PC-9 (cell line): ENCODE measurements around the gene EFEMP2. TPM values are rescaled to one million over a fixed set of nuclear protein-coding genes. Genes with fewer than 3 reads are reported as not detected.

Experiments used
- BruUV-seq: library from RNA; stranded (reverse); fragments of 400-500 nt; replicated peaks from 2 replicates; lab custom pipeline; 2021; lab: Mats Ljungman, UMichigan
- CTCF ChIA-PET: fragments of 300-600 bp; sonication (Branson Sonifier 250); formaldehyde crosslinking; loops from one replicate; lab custom pipeline; 2022; ENCODE audit warnings: antibody characterized with exemption; lab: Charles Lee
- POLR2A ChIA-PET: fragments of 300-600 bp; sonication (Branson Sonifier 250); formaldehyde crosslinking; loops from one replicate; lab custom pipeline; 2022; ENCODE audit warnings: antibody characterized with exemption; ENCODE audit not compliant: unreplicated experiment; lab: Charles Lee
- DNase-seq, 2 experiments: peaks; one replicate each; pipeline versions ENCODE4 v3.0.0 to v3.0.0-alpha.2; 2015 to 2022; ENCODE audit warnings: mixed read lengths in 1 of 2
- H2AFZ ChIP-seq: fragments of 200-600 bp; sonication (generic); 2 replicates; pipeline ENCODE4 v1.8.1; 2017; ENCODE audit warnings: antibody characterized with exemption
- H3F3A ChIP-seq: fragments of 200-600 bp; sonication (generic); 2 replicates; pipeline ENCODE4 v1.8.1; 2017; ENCODE audit warnings: antibody characterized with exemption, mild to moderate bottlenecking, low read depth; ENCODE audit not compliant: insufficient read depth
- H3K27ac ChIP-seq: fragments of 200-600 bp; sonication (generic); 2 replicates; pipeline ENCODE4 v1.6.1; 2016; ENCODE audit warnings: mixed run types
- H3K27me3 ChIP-seq: fragments of 200-600 bp; sonication (generic); 2 replicates; pipeline ENCODE4 v1.6.1; 2016; ENCODE audit warnings: low read depth, mixed run types; ENCODE audit not compliant: insufficient read depth
- H3K36me3 ChIP-seq: fragments of 200-600 bp; sonication (generic); 2 replicates; pipeline ENCODE4 v1.6.1; 2016; ENCODE audit warnings: low read depth, mixed run types
- H3K4me1 ChIP-seq: fragments of 200-600 bp; sonication (generic); replicated peaks from 2 replicates; pipeline ENCODE4 v1.6.1; 2016; ENCODE audit warnings: mixed run types; ENCODE audit not compliant: insufficient read depth
- H3K4me2 ChIP-seq: fragments of 200-600 bp; sonication (generic); 2 replicates; pipeline ENCODE4 v1.6.1; 2017; ENCODE audit warnings: mixed run types
- H3K4me3 ChIP-seq: fragments of 200-600 bp; sonication (generic); 2 replicates; pipeline ENCODE4 v1.6.1; 2016; ENCODE audit warnings: mixed run types
- H3K79me2 ChIP-seq: fragments of 200-600 bp; sonication (generic); 2 replicates; pipeline ENCODE4 v1.6.1; 2017; ENCODE audit warnings: low read depth, mixed run types
- H3K9me2 ChIP-seq: fragments of 200-600 bp; sonication (generic); 2 replicates; pipeline ENCODE4 v1.8.1; 2017; ENCODE audit warnings: mild to moderate bottlenecking; ENCODE audit not compliant: insufficient read depth
- H3K9me3 ChIP-seq: fragments of 200-600 bp; sonication (generic); 2 replicates; pipeline ENCODE4 v1.8.1; 2016; ENCODE audit warnings: low read depth; ENCODE audit not compliant: insufficient read depth
- H4K20me1 ChIP-seq: fragments of 200-600 bp; sonication (generic); 2 replicates; pipeline ENCODE4 v1.8.1; 2017; ENCODE audit not compliant: insufficient read depth
- EZH2 ChIP-seq: fragments of 200-600 bp; sonication (generic); IDR thresholded peaks from 2 replicates; pipeline ENCODE4 v1.8.0; 2017; ENCODE audit warnings: antibody characterized with exemption, low read depth
- intact Hi-C: fragments of 100-400 bp; cut with micrococcal nuclease; formaldehyde crosslinking; loops from one replicate; pipeline ENCODE4 v1.10.0; 2022; ENCODE audit not compliant: unreplicated experiment
- total RNA-seq: library from RNA; stranded (reverse); gene quantifications from 2 replicates; pipeline ENCODE4 v1.2.3, GENCODE V29; 2021
- TF ChIP-seq, protein P1 (sequence below): fragments of 200-600 bp; sonication (generic); conservative IDR thresholded peaks from 2 replicates; pipeline ENCODE4 v1.6.1; 2017; ENCODE audit warnings: mixed run types, antibody characterized with exemption, mild to moderate bottlenecking, moderate library complexity

Gene EFEMP2
- total RNA-seq, 1 experiment from 2014 or later, result 18.1 TPM

DNA sequence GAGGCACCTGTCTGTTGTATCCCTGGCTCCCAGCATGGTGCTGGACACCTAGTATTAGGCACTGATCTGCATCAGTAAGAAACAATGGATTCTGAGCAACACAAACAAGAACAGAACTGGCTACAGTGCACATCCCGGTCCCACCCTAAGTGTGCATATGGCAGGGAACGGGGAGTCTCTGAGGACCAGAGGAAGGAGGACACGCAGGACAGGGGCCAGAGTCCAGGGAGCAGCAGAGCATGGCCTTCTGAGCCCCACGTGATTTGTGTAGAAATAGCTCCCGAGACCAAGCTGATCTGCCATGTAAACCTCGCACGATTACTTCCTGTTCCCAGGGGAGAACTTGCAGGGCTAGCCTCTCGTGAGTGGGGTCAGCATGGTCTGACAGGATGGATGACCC lies 51.5 kb downstream of the EFEMP2 start:
- BruUV-seq, result no TSS peak
- intact Hi-C loops, result no loop called here
- H2AFZ ChIP-seq, result no peak overlapping the region
- H3K4me1 ChIP-seq, result peaks cover 8% of the 10 kb centered on the region; the same call in 1 of the 2 replicates
- H3F3A ChIP-seq, result peaks cover 7% of the 10 kb centered on the region
- H3K27ac ChIP-seq, result no peak overlapping the region
- no peaks in the 10 kb centered on the region for H4K20me1 ChIP-seq
- POLR2A ChIA-PET, result no interaction called here
- no peak overlapping the region for H3K4me2 ChIP-seq
- no peak for TF ChIP-seq EZH2
- TF ChIP-seq, protein P1, sequence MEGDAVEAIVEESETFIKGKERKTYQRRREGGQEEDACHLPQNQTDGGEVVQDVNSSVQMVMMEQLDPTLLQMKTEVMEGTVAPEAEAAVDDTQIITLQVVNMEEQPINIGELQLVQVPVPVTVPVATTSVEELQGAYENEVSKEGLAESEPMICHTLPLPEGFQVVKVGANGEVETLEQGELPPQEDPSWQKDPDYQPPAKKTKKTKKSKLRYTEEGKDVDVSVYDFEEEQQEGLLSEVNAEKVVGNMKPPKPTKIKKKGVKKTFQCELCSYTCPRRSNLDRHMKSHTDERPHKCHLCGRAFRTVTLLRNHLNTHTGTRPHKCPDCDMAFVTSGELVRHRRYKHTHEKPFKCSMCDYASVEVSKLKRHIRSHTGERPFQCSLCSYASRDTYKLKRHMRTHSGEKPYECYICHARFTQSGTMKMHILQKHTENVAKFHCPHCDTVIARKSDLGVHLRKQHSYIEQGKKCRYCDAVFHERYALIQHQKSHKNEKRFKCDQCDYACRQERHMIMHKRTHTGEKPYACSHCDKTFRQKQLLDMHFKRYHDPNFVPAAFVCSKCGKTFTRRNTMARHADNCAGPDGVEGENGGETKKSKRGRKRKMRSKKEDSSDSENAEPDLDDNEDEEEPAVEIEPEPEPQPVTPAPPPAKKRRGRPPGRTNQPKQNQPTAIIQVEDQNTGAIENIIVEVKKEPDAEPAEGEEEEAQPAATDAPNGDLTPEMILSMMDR, result no peak
- no peaks in the 10 kb centered on the region for H3K9me3 ChIP-seq
- no peak overlapping the region for H3K4me3 ChIP-seq
- H3K27me3 ChIP-seq, result no peaks in the 10 kb centered on the region
- no peak for DNase-seq
- CTCF ChIA-PET, result no interaction called here
- no peaks in the 10 kb centered on the region for H3K9me2 ChIP-seq
- no peaks in the 10 kb centered on the region for H3K79me2 ChIP-seq
- no peaks in the 10 kb centered on the region for H3K36me3 ChIP-seq

DNA sequence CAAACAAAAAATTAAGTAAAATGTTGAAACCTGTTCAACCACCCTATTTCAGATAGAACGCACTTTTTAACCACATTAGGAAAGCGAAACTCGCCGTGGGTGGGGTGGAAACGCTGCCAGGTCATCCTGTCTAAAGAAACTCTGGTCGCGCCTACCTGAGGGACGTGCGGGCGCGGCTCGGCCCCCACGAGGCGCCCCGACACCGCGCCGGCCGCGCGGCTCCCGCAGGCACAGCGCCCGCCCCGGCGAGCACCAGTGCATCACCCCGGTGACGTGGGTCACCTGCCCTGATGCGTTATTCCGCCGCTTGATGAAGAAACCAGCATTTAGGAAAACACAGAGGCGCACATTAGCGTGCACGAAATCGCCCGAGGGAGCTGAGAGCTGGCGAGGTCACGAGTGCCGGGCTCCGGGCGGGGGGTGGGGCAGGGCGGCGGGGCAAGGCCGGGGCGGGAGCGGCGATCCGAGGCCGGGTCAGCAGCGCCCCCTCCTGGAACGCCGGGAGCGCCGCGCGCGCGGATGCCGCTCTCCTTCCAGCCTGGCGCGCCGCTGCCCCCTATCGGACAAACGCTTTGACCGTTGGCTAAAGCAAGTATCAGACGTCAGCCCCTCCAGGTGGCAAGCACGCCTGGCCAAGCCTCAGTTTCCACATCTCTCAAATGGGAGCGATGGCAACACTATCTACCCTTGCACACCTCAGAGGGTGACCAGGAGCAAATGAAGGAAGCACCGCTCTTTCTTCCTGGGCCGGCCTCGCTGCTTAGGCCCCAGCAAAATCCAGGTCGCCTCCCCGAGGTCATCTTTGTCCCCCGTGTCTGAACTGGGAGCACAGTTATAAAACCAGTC lies 54.5 kb downstream of the EFEMP2 start:
- Histone ChIP-seq H3K79me2 (no peaks in the 10 kb centered on the region), H3K9me2 (no peaks in the 10 kb centered on the region), H3K4me3 (peak overlapping the region; percentile 70), H4K20me1 (no peaks in the 10 kb centered on the region), H3K4me1 (peaks cover 8% of the 10 kb centered on the region; the same call in 1 of the 2 replicates), H3F3A (peaks cover 7% of the 10 kb centered on the region), H3K27me3 (no peaks in the 10 kb centered on the region), H3K27ac (peak overlapping the region; percentile 55), H3K4me2 (peak overlapping the region; percentile 83), H3K9me3 (no peaks in the 10 kb centered on the region), H3K36me3 (no peaks in the 10 kb centered on the region), H2AFZ (peak overlapping the region; percentile 84)
- TF ChIP-seq EZH2, result no peak
- TF ChIP-seq, protein P1, result peak; percentile 96
- intact Hi-C loops, result loop anchor here (1.0 to 5.0 kb wide), 5 partner anchors 38 to 181 kb away; partner anchors contain the start of genes AP5B1 and SIPA1
- POLR2A ChIA-PET, result interaction anchor here (0.6 to 0.7 kb wide), 4 partner anchors 40 to 154 kb away, joined by 3 to 10 read pairs (median 8); no protein-coding TSS in a partner anchor
- no TSS peak for BruUV-seq
- DNase-seq, result peak; percentile 71 to 95
- CTCF ChIA-PET, result interaction anchor here (1.6 to 2.7 kb wide), 2 partner anchors 39 to 106 kb away, joined by 10 to 16 read pairs; partner anchors contain the start of gene KAT5

DNA sequence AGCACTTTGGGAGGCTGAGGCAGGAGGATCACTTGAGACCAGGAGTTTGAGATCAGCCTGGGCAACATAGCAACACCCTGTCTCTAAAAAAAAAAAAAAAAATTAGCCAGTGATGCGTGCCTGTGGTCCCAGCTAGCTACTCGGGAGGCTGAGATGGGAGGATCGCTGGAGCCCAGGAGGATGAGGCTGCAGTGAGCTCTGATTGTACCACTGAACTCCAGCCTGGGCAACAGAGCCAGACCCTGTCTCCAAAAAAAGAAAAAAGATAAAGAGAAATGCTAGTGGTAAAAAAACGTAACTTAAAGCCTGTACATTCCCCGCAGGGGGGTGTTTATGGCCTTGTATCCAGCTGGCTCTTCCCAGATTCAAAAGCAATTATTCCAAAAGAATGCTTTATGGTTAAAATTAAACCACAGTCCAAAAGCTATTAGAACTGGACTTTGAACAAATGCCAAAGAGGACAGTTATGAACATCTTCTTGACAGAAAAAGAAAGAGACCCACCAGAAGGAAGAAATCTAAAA lies 55.2 kb downstream of the EFEMP2 start:
- Histone ChIP-seq H4K20me1 (no peaks in the 10 kb centered on the region), H2AFZ (peak overlapping the region; percentile 84), H3K4me3 (peak overlapping the region; percentile 70), H3K9me3 (no peaks in the 10 kb centered on the region), H3K36me3 (no peaks in the 10 kb centered on the region), H3K27ac (peak overlapping the region; percentile 55), H3K4me1 (peaks cover 8% of the 10 kb centered on the region; the same call in 1 of the 2 replicates), H3K9me2 (no peaks in the 10 kb centered on the region), H3K4me2 (peak overlapping the region; percentile 83), H3K79me2 (no peaks in the 10 kb centered on the region), H3K27me3 (no peaks in the 10 kb centered on the region), H3F3A (peaks cover 7% of the 10 kb centered on the region)
- ChIA-PET POLR2A (interaction anchor here (0.6 to 0.7 kb wide), 2 partner anchors 105 to 154 kb away, joined by 6 to 10 read pairs; no protein-coding TSS in a partner anchor), CTCF (interaction anchor here (1.6 to 2.7 kb wide), 2 partner anchors 38 to 105 kb away, joined by 10 to 16 read pairs; partner anchors contain the start of gene KAT5)
- TF ChIP-seq EZH2, result no peak
- TF ChIP-seq, protein P1, result no peak
- TSS peak; percentile 60 for BruUV-seq
- no peak for DNase-seq
- intact Hi-C loops, result loop anchor here (1.0 to 5.0 kb wide), 3 partner anchors 37 to 180 kb away; partner anchors contain the start of genes AP5B1 and SIPA1
